Measurements from ENCODE around the gene PVR. TPM values are rescaled to one million over a fixed set of nuclear protein-coding genes. Genes with fewer than 3 reads are reported as not detected.
"Not testable (repeated sequence)": the region's sequence is repeated elsewhere in the genome, so short reads cannot be mapped to it uniquely, and the experiment has no call there.

The PVR gene
- polyA plus RNA-seq, 1 of the 3 experiments (the other 2 are of a cell fraction), result 90.8 TPM

- no peak for TF ChIP-seq RXRA (IDR thresholded peaks at IDR 0.05; ENCODE audit: borderline replicate concordance, low read depth)
- no peak for TF ChIP-seq USF2 (IDR thresholded peaks at IDR 0.05; ENCODE audit: borderline replicate concordance, low read depth, low read length)
- TF ChIP-seq PBX3 (IDR thresholded peaks at IDR 0.05), result no peak
- TF ChIP-seq USF1 (IDR thresholded peaks at IDR 0.05; ENCODE audit: borderline replicate concordance, low read depth), result no peak
Measured at GRCh38 chr19:44683434-44684210, 39.9 kb downstream of the PVR start (continued).

GRCh38 chr19:44684396-44684795 lies 40.7 kb downstream of the PVR start:
- peak overlapping the region; percentile 47; the same call in 1 of the 2 replicates for H3K4me2 ChIP-seq
- H3K27me3 ChIP-seq (ENCODE audit: insufficient read depth); H3K79me2 ChIP-seq (ENCODE audit: insufficient read depth); H3K9me3 ChIP-seq; POLR2A ChIA-PET; H3K4me3 ChIP-seq (ENCODE audit: low read depth in 2 of 2, low read length in 1 of 2); H3K4me1 ChIP-seq (ENCODE audit: control insufficient read depth in 1 of 2, insufficient read depth in 2 of 2, low read depth in 1 of 2, low read length in 1 of 2); H3K36me3 ChIP-seq (replicated peaks in 1 of 2; ENCODE audit: control insufficient read depth in 1 of 2, insufficient read depth in 2 of 2, low read length in 1 of 2); H3K9me2 ChIP-seq; DNase-seq; CTCF ChIA-PET; H2AFZ ChIP-seq (ENCODE audit: low read depth); H4K20me1 ChIP-seq (ENCODE audit: insufficient read depth): not testable (repeated sequence)
- peak overlapping the region in 1 of 2 experiments; percentile 92; a peak in 2 of 4 replicates for H3K27ac ChIP-seq (ENCODE audit: low read depth in 2 of 2, low read length in 1 of 2)
- H3K9ac ChIP-seq, result peak overlapping the region; percentile 54; the same call in 1 of the 2 replicates
- WGBS (ENCODE audit: low lambda C conversion rate), result 62% methylated on average over 3 of the region's 3 CpGs
- peaks cover 29% of the 10 kb centered on the region for H3F3A ChIP-seq (replicated peaks; ENCODE audit: insufficient read depth)

- Histone ChIP-seq H3K9me2 (no peaks in the 10 kb centered on the region), H3K36me3 (replicated peaks in 1 of 2; ENCODE audit: control insufficient read depth in 1 of 2, insufficient read depth in 2 of 2, low read length in 1 of 2) (no peaks in the 10 kb centered on the region), H3F3A (replicated peaks; ENCODE audit: insufficient read depth) (peaks cover 33% of the 10 kb centered on the region), H3K4me1 (ENCODE audit: control insufficient read depth in 1 of 2, insufficient read depth in 2 of 2, low read depth in 1 of 2, low read length in 1 of 2) (peaks cover 0 to 6% of the 10 kb centered on the region in 2 experiments; a peak in 1 of 4 replicates), H3K9ac (peak overlapping the region; percentile 54; the same call in 1 of the 2 replicates), H3K27me3 (ENCODE audit: insufficient read depth) (no peaks in the 10 kb centered on the region), H3K9me3 (no peaks in the 10 kb centered on the region), H2AFZ (ENCODE audit: low read depth) (peak overlapping the region; percentile 24; the same call in 1 of the 2 replicates), H3K4me2 (peak overlapping the region; percentile 47; the same call in 1 of the 2 replicates), H3K79me2 (ENCODE audit: insufficient read depth) (no peaks in the 10 kb centered on the region), H4K20me1 (ENCODE audit: insufficient read depth) (no peaks in the 10 kb centered on the region), H3K27ac (ENCODE audit: low read depth in 2 of 2, low read length in 1 of 2) (peak overlapping the region in 1 of 2 experiments; percentile 92; a peak in 2 of 4 replicates), H3K4me3 (ENCODE audit: low read depth in 2 of 2, low read length in 1 of 2) (no peak overlapping the region)
- CTCF ChIA-PET, result interaction anchor here (0.7 kb wide), 1 partner anchor 39 kb away, joined by 4 read pairs; no protein-coding TSS in a partner anchor
- POLR2A ChIA-PET, result no interaction called here
- 25% methylated on average over 25 of the region's 25 CpGs for WGBS (ENCODE audit: low lambda C conversion rate)
- no peak for DNase-seq
- no peak for TF ChIP-seq USF1 (IDR thresholded peaks at IDR 0.05; ENCODE audit: borderline replicate concordance, low read depth)
- no peak for TF ChIP-seq CTCF (IDR thresholded peaks at IDR 0.05)
- peak; percentile 20; the same call in 1 of the 2 replicates for TF ChIP-seq REST (IDR thresholded peaks at IDR 0.05; ENCODE audit: low read depth, low read length)
- no peak for TF ChIP-seq ELF1 (IDR thresholded peaks at IDR 0.05)
- no peak; the same call in 1 of the 2 replicates for TF ChIP-seq TAF1 (IDR thresholded peaks at IDR 0.05; ENCODE audit: borderline replicate concordance, low read depth, low read length)
- peak; percentile 67; the same call in 1 of the 2 replicates for TF ChIP-seq RXRA (IDR thresholded peaks at IDR 0.05; ENCODE audit: borderline replicate concordance, low read depth)
- peak; percentile 87 for TF ChIP-seq JUND (IDR thresholded peaks at IDR 0.05)
- TF ChIP-seq CHD2 (IDR thresholded peaks at IDR 0.05; ENCODE audit: low read length, partially characterized antibody), result no peak
Measured at GRCh38 chr19:44684892-44685863, 41.5 kb downstream of the PVR start.

All from SK-N-SH (cell line).